GM18870 (cell line): ENCODE data around the gene USH1C.

Experiments used
- ATAC-seq: cut with Tn5 transposase; IDR thresholded peaks from one replicate; pipeline ENCODE4 v1.9.1; 2021; ENCODE audit warnings: moderate library complexity; ENCODE audit not compliant: unreplicated experiment

The USH1C gene

GRCh38 chr11:17571431-17572358 lies 27.5 kb upstream of the USH1C start:
- no peak for ATAC-seq

GRCh38 chr11:17570034-17570433 lies 25.8 kb upstream of the USH1C start:
- no peak for ATAC-seq

GRCh38 chr11:17568944-17569343 lies 24.7 kb upstream of the USH1C start:
- no peak for ATAC-seq

- ATAC-seq = no peak
Measured at GRCh38 chr11:17564687-17565042, 20.4 kb upstream of the USH1C start.

- ATAC-seq = no peak
Measured at GRCh38 chr11:17563961-17564686, 19.9 kb upstream of the USH1C start.

- ATAC-seq = no peak
Measured at GRCh38 chr11:17563231-17563646, 19.0 kb upstream of the USH1C start.

- ATAC-seq = no peak
Measured at GRCh38 chr11:17561526-17561925, 17.3 kb upstream of the USH1C start.

- no peak for ATAC-seq
Measured at GRCh38 chr11:17561111-17561415, 16.8 kb upstream of the USH1C start.

- no peak for ATAC-seq
Measured at GRCh38 chr11:17560281-17561110, 16.3 kb upstream of the USH1C start.

- no peak for ATAC-seq
Measured at GRCh38 chr11:17559341-17560087, 15.3 kb upstream of the USH1C start.

GRCh38 chr11:17558916-17559315 lies 14.7 kb upstream of the USH1C start:
- no peak for ATAC-seq

- no peak for ATAC-seq
Measured at GRCh38 chr11:17558025-17558780, 14.0 kb upstream of the USH1C start.

GRCh38 chr11:17556999-17557398 lies 12.8 kb upstream of the USH1C start:
- ATAC-seq = no peak

- no peak for ATAC-seq
Measured at GRCh38 chr11:17554487-17554886, 10.3 kb upstream of the USH1C start.

GRCh38 chr11:17553249-17553546 lies 9.0 kb upstream of the USH1C start:
- no peak for ATAC-seq

- ATAC-seq = no peak
Measured at GRCh38 chr11:17552392-17553248, 8.4 kb upstream of the USH1C start.

GRCh38 chr11:17552041-17552355 lies 7.8 kb upstream of the USH1C start:
- no peak for ATAC-seq

GRCh38 chr11:17551347-17552040 lies 7.3 kb upstream of the USH1C start:
- ATAC-seq = no peak
